GM18873 (cell line): ENCODE results near the gene PEX19.
"Not testable (repeated sequence)": the region's sequence is repeated elsewhere in the genome, so short reads cannot be mapped to it uniquely, and the experiment has no call there.

Experiments used
- ATAC-seq: cut with Tn5 transposase; IDR thresholded peaks from one replicate; pipeline ENCODE4 v1.9.1; 2021; ENCODE audit warnings: mild to moderate bottlenecking, moderate library complexity, moderate number of reproducible peaks; ENCODE audit not compliant: unreplicated experiment, low FRiP score

Gene PEX19

GRCh38 chr1:160284782-160285344 is at the start of gene PEX19:
PEX19 (minus strand) TSS chr1:160285133; CDS start chr1:160285124, 9 bp downstream.
- peak; percentile 84 for ATAC-seq

- ATAC-seq, result no peak
These were observed 47.6 kb upstream of the PEX19 start for GRCh38 chr1:160332516-160332915.

- ATAC-seq, result no peak
These were observed 45.2 kb upstream of the PEX19 start for GRCh38 chr1:160330119-160330518.

- no peak for ATAC-seq
These were observed 43.3 kb upstream of the PEX19 start for GRCh38 chr1:160328184-160328583.

GRCh38 chr1:160326418-160326817 is 41.5 kb upstream of the PEX19 start:
- no peak for ATAC-seq

- ATAC-seq, result no peak
These were observed 40.3 kb upstream of the PEX19 start for GRCh38 chr1:160325252-160325651.

- ATAC-seq, result no peak
These were observed 37.9 kb upstream of the PEX19 start for GRCh38 chr1:160322831-160323230.

GRCh38 chr1:160315359-160315758 is 30.4 kb upstream of the PEX19 start:
- no peak for ATAC-seq

- ATAC-seq, result no peak
These were observed 24.6 kb upstream of the PEX19 start for GRCh38 chr1:160309571-160309970.

GRCh38 chr1:160309185-160309557 is 24.2 kb upstream of the PEX19 start:
- ATAC-seq, result no peak

GRCh38 chr1:160308451-160309184 is 23.7 kb upstream of the PEX19 start:
- no peak for ATAC-seq

GRCh38 chr1:160307118-160307791 is 22.3 kb upstream of the PEX19 start:
- ATAC-seq, result no peak

- ATAC-seq, result no peak
These were observed 15.2 kb upstream of the PEX19 start for GRCh38 chr1:160300173-160300572.

- ATAC-seq, result no peak
These were observed 11.1 kb upstream of the PEX19 start for GRCh38 chr1:160296036-160296435.

GRCh38 chr1:160293020-160293968 is 8.4 kb upstream of the PEX19 start:
- no peak for ATAC-seq

GRCh38 chr1:160291248-160292220 is 6.6 kb upstream of the PEX19 start:
- peak; percentile 54 for ATAC-seq

GRCh38 chr1:160287769-160288168 is 2.8 kb upstream of the PEX19 start:
- not testable (repeated sequence) for ATAC-seq

- no peak for ATAC-seq
These were observed 573 bp upstream of the PEX19 start for GRCh38 chr1:160285506-160285905.

GRCh38 chr1:160284220-160284781 is 632 bp downstream of the PEX19 start:
- ATAC-seq, result no peak
